Aorta (tissue), 5 donors: ENCODE measurements around the gene C5orf34. TPM values are rescaled to one million over a fixed set of nuclear protein-coding genes. Genes with fewer than 3 reads are reported as not detected.
"Not testable (repeated sequence)": the region's sequence is repeated elsewhere in the genome, so short reads cannot be mapped to it uniquely, and the experiment has no call there.

Source experiments
- ATAC-seq: fragments of 200-7000 bp; cut with Tn5 transposase; one replicate; pipeline ENCODE4 v1.9.1; 2022; ENCODE audit warnings: moderate library complexity; ENCODE audit not compliant: low FRiP score
- DNase-seq, 2 donors: peaks; one replicate each; pipeline ENCODE4 v3.0.0-alpha.2; 2020
- H3K27ac ChIP-seq, 2 donors: one replicate each; pipeline ENCODE4 v1.5.1; 2013; ENCODE audit warnings: low read length in 2 of 2, mild to moderate bottlenecking in 2 of 2, moderate library complexity in 2 of 2, control low read depth in 1 of 2, inconsistent platforms in 1 of 2, low read depth in 1 of 2
- H3K27me3 ChIP-seq, 2 donors: one replicate each; pipeline ENCODE4 v1.6.1; 2013; ENCODE audit warnings: control low read depth in 1 of 2, low read length in 1 of 2, mild to moderate bottlenecking in 1 of 2, moderate library complexity in 1 of 2; ENCODE audit not compliant: insufficient read depth in 2 of 2, control insufficient read depth in 1 of 2
- H3K36me3 ChIP-seq, 2 donors: one replicate each; pipeline ENCODE4 v1.6.1; 2013; ENCODE audit warnings: control low read depth in 1 of 2, low read length in 1 of 2, mild to moderate bottlenecking in 1 of 2; ENCODE audit not compliant: insufficient read depth in 2 of 2, control insufficient read depth in 1 of 2
- H3K4me1 ChIP-seq, 2 donors: one replicate each; pipeline ENCODE4 v1.6.1; 2013; ENCODE audit warnings: low read length in 2 of 2, control low read depth in 1 of 2, mild to moderate bottlenecking in 1 of 2, moderate library complexity in 1 of 2; ENCODE audit not compliant: insufficient read depth in 2 of 2, control insufficient read depth in 1 of 2
- H3K4me3 ChIP-seq, 2 donors: one replicate each; pipeline ENCODE4 v1.5.1; 2013; ENCODE audit warnings: low read length in 2 of 2, control low read depth in 1 of 2, mild to moderate bottlenecking in 1 of 2
- H3K9me3 ChIP-seq: one replicate; pipeline ENCODE4 v1.6.1; 2013; ENCODE audit warnings: mild to moderate bottlenecking, low read length; ENCODE audit not compliant: control insufficient read depth
- WGBS, 2 donors: extraction: QIAGEN DNeasy Blood & Tissue Kit; methylation state at CpG; one replicate each; pipeline ENCODE4 v1.1.7; 2013; 5-methylcytosine and 5-hydroxymethylcytosine counted together
- intact Hi-C, 2 donors: fragments of 100-400 bp; cut with DNase I; formaldehyde crosslinking; loops; one replicate each; pipeline versions ENCODE4 v1.14.2 to v1.15.0; 2022
- polyA plus RNA-seq, 2 donors: library from polyadenylated mRNA; stranded (reverse); fragments of 200-250 nt; gene quantifications; one replicate each; pipeline ENCODE4 v1.2.3, GENCODE V29; 2013
- total RNA-seq, 2 donors: library from RNA; stranded (reverse); fragmentation: NEBNext Ultra II Directional; extraction: Animal tissue kit (Norgen Biotek cat#: 25700); gene quantifications; one replicate each; pipeline ENCODE4 v1.2.1, GENCODE V29; 2021
- donor health status: healthy with polysubstance abuse.
- donor health status: Bipolar disorder and iron deficiency.
- donor health status: DM: no; HTN: no; CAD: no.
- donor health status: DM: no; HTN: no; CAD: no.
- donor health status: DM: yes; HTN: yes; CAD: no.

The C5orf34 gene
- total and polyA plus RNA-seq, 4 donors: 0.64 to 2.3 (median 1.5) TPM

DNA sequence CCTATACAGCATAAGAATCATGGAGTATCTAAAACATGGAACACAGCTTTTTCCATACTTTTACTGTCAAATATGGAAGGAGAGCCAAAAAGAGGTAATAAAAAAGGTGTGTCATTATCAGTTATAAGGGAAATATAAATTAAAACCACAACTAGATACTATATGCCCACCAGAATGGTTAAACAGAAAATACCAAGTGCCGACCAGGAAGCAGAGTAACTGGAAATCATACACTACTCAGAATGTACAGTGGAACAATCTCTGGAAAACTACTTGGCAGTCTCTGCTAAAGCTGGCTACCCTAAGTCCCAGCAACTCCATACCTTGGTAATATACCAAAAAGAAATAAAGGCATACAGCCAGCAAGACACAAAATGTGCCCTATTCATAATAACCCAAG, 39.5 kb upstream of the C5orf34 start:
- ATAC-seq (no peak), DNase-seq (no peak)
- Histone ChIP-seq H3K27ac (no peak overlapping the region), H3K9me3 (no peaks in the 10 kb centered on the region), H3K27me3 (no peaks in the 10 kb centered on the region), H3K4me3 (no peak overlapping the region), H3K36me3 (no peaks in the 10 kb centered on the region), H3K4me1 (peaks cover 0 to 10% of the 10 kb centered on the region in 2 donors)
- intact Hi-C loops: no loop called here
- WGBS, 2 donors: 82 to 86% methylated on average over 1 of the region's 1 CpG

GRCh38 chr5:43553381-43553780, 38.4 kb upstream of the C5orf34 start:
- no peaks in the 10 kb centered on the region for H3K9me3 ChIP-seq
- no peak for ATAC-seq
- intact Hi-C loops: no loop called here
- peaks cover 0 to 12% of the 10 kb centered on the region in 2 donors for H3K4me1 ChIP-seq
- 26 to 43% methylated on average over 2 of the region's 2 CpGs for WGBS, 2 donors
- no peaks in the 10 kb centered on the region for H3K36me3 ChIP-seq
- H3K4me3 ChIP-seq: no peak overlapping the region
- no peak for DNase-seq
- no peak overlapping the region for H3K27ac ChIP-seq
- no peaks in the 10 kb centered on the region for H3K27me3 ChIP-seq

DNA sequence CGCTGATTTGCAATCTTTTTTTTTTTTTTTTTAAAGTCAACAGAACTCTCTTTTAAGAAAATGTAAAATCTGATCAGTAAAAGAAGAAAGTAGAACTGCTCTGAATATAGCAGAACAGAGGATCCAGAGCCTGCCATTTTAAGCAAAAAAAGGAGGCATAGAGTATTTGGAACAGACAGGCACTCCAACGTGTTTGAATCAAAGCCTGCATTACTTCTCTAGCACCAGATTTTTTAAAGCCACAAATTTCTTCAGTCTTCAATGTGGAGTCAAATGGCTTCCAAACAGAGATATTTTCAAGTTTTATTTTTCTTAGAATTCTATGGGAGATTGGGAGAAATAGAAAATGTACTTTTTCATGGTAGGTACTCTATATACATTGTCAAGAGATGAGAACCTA, 36.8 kb upstream of the C5orf34 start:
- ATAC-seq: no peak
- intact Hi-C loops: no loop called here
- no peak for DNase-seq
- 47 to 52% methylated on average over 2 of the region's 2 CpGs for WGBS, 2 donors
- Histone ChIP-seq H3K36me3 (peaks cover 0 to 5% of the 10 kb centered on the region in 2 donors), H3K9me3 (no peaks in the 10 kb centered on the region), H3K27me3 (no peaks in the 10 kb centered on the region), H3K4me1 (peaks cover 0 to 13% of the 10 kb centered on the region in 2 donors), H3K4me3 (no peak overlapping the region), H3K27ac (no peak overlapping the region)

DNA sequence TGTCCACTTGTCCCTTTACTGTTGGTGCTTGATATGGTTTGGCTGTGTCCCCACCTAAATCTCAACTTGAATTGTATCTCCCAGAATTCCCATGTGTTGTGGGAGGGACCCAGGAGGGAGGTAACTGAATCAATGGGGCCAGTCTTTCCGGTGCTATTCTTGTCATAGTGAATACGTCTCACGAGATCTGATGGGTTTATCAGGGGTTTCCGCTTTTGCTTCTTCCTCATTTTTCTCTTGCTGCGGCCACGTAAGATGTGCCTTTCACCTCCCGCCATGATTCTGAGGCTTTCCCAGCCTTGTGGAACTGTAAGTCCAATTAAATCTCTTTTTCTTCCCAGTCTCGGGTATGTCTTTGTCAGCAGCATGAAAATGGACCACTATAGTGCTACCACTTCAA, 34.3 kb upstream of the C5orf34 start:
- H3K36me3 ChIP-seq: peaks cover 0 to 10% of the 10 kb centered on the region in 2 donors
- intact Hi-C loops, H3K27ac ChIP-seq, ATAC-seq, H3K4me1 ChIP-seq, H3K27me3 ChIP-seq, DNase-seq, H3K4me3 ChIP-seq, H3K9me3 ChIP-seq: not testable (repeated sequence)
- 94 to 96% methylated on average over 8 of the region's 8 CpGs for WGBS, 2 donors

- H3K4me1 ChIP-seq: peaks cover 0 to 7% of the 10 kb centered on the region in 2 donors
Measured at GRCh38 chr5:43548358-43548757, 33.4 kb upstream of the C5orf34 start.

DNA sequence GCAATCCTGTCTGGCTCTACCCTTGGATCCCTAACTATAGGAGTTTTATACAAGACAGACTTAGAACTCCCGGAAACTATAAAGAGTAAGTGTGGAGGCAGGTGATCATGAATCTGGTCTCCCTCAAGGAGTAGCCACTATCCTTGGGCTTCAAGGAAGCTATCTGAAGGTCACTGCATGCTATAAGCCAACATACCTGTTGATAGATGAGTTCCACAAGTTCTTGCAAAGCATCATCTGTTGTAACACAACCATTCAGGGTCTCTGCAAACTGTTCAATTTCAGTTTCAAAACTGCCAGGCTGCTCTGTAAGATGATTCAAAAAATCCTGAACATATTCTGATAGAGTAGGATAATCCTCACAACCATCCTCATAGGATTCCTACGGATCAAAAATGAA, 32.6 kb upstream of the C5orf34 start:
- DNase-seq (no peak), ATAC-seq (no peak)
- H3K4me3 ChIP-seq: no peak overlapping the region
- intact Hi-C loops: no loop called here
- no peaks in the 10 kb centered on the region for H3K27me3 ChIP-seq
- H3K4me1 ChIP-seq: peaks cover 0 to 5% of the 10 kb centered on the region in 2 donors
- no peaks in the 10 kb centered on the region for H3K9me3 ChIP-seq
- peaks cover 2 to 12% of the 10 kb centered on the region in 2 donors for H3K36me3 ChIP-seq
- WGBS, 2 donors: 92 to 93% methylated on average over 2 of the region's 2 CpGs
- H3K27ac ChIP-seq: no peak overlapping the region

More at GRCh38 chr5:43548358-43548757, 33.4 kb upstream of the C5orf34 start:
- Histone ChIP-seq H3K36me3 (peaks cover 2 to 12% of the 10 kb centered on the region in 2 donors), H3K27me3 (no peaks in the 10 kb centered on the region), H3K4me3 (no peak overlapping the region), H3K9me3 (no peaks in the 10 kb centered on the region), H3K27ac (no peak overlapping the region)
- DNase-seq (no peak), ATAC-seq (no peak)
- WGBS, 2 donors: 59 to 65% methylated on average over 5 of the region's 5 CpGs
- intact Hi-C loops: no loop called here

DNA sequence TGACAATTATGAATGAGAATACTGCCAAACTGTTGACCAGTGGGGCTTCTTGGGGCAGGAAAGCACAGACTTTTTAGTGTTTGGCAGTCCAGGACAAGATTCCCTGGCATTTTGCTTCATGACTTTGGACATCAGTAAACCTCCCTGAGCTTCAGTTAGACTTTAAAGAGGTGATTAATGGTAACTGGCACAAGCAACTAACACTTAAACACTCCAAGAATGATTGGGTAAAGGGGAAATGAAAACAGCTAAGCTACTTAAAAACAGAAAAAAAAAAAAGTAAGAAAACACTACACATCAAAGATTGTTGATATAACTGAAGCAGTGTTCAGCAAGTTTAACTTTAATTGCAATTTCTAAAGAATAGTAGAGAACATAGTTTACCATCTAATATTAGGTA, 28.5 kb upstream of the C5orf34 start:
- no peak for ATAC-seq
- intact Hi-C loops: no loop called here
- Histone ChIP-seq H3K27ac (no peak overlapping the region), H3K9me3 (no peaks in the 10 kb centered on the region), H3K36me3 (peaks cover 2 to 12% of the 10 kb centered on the region in 2 donors), H3K4me3 (no peak overlapping the region), H3K27me3 (no peaks in the 10 kb centered on the region), H3K4me1 (peaks cover 0 to 1% of the 10 kb centered on the region in 2 donors)
- DNase-seq: no peak

DNA sequence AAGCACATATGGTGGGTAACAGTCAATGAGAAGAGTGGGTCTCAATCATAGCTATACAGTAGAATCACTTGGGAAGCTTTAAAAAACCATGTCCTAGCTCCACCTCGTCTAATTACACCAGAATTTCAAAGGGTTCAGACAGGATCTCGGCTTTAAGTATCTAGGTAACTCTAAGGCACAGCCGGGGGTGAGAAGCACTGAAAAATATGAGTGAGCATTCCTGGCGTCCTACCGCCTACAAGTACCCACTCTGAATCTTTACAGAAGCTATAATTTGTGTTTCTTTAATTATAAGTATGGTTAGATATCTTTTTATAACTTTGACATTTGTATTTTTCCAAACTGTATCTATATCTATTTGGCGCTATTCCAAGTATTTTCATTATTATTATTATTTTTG, 25.8 kb upstream of the C5orf34 start:
- H3K4me1 ChIP-seq: no peaks in the 10 kb centered on the region
- no peak overlapping the region for H3K27ac ChIP-seq
- ATAC-seq (no peak), DNase-seq (no peak)
- intact Hi-C loops: no loop called here
- 84 to 88% methylated on average over 6 of the region's 6 CpGs for WGBS, 2 donors
- no peak overlapping the region for H3K4me3 ChIP-seq
- no peaks in the 10 kb centered on the region for H3K9me3 ChIP-seq
- peaks cover 2 to 7% of the 10 kb centered on the region in 2 donors for H3K36me3 ChIP-seq
- no peaks in the 10 kb centered on the region for H3K27me3 ChIP-seq

DNA sequence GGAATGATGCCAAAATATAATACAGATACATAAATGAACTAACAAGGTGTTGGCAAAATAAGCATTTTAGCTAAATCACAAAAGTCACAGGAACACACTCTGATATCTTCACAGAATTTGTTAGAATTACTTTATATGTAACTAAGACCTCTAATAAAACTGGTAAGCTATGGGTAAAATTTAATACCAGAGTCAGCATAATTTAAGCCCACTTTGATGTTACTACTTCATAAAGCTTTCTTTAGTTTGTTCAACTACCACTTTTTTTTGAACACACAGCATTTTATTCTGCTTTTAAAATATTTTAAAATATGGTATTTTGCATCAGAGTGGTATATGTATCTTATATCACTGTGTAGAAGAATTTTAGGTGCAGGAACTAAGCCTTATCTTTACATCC, 22.0 kb upstream of the C5orf34 start:
- Histone ChIP-seq H3K9me3 (no peaks in the 10 kb centered on the region), H3K36me3 (peaks cover 2 to 5% of the 10 kb centered on the region in 2 donors), H3K4me1 (no peaks in the 10 kb centered on the region), H3K27ac (no peak overlapping the region), H3K4me3 (no peak overlapping the region), H3K27me3 (no peaks in the 10 kb centered on the region)
- DNase-seq: no peak
- intact Hi-C loops: no loop called here
- no peak for ATAC-seq
